ENCODE results near the gene ATXN1.
A peak's percentile ranks its signal among the peaks of the same experiment; 100 is the strongest.

The ATXN1 gene

GRCh38 chr6:16756660-16757255 lies 4.5 kb downstream of the ATXN1 start:
- TF ChIP-seq CTCF (IDR thresholded peaks at IDR 0.05; ENCODE audit: control insufficient read depth, insufficient read depth, low read depth, low read length, missing control alignments) = no peak
- no peak for DNase-seq (ENCODE audit: low read depth)
- H3K4me3 ChIP-seq (ENCODE audit: control insufficient read depth, low read depth, low read length) = no peak overlapping the region

GRCh38 chr6:16755544-16755943 lies 5.7 kb downstream of the ATXN1 start:
- no peak for TF ChIP-seq CTCF (IDR thresholded peaks at IDR 0.05; ENCODE audit: control insufficient read depth, insufficient read depth, low read depth, low read length, missing control alignments)
- DNase-seq (ENCODE audit: low read depth) = no peak
- no peak overlapping the region for H3K4me3 ChIP-seq (ENCODE audit: control insufficient read depth, low read depth, low read length)

- DNase-seq (ENCODE audit: low read depth) = no peak
- H3K4me3 ChIP-seq (ENCODE audit: control insufficient read depth, low read depth, low read length) = no peak overlapping the region
- no peak for TF ChIP-seq CTCF (IDR thresholded peaks at IDR 0.05; ENCODE audit: control insufficient read depth, insufficient read depth, low read depth, low read length, missing control alignments)
These were observed 6.4 kb downstream of the ATXN1 start for GRCh38 chr6:16754876-16755275.

- no peak overlapping the region for H3K4me3 ChIP-seq (ENCODE audit: control insufficient read depth, low read depth, low read length)
- no peak for TF ChIP-seq CTCF (IDR thresholded peaks at IDR 0.05; ENCODE audit: control insufficient read depth, insufficient read depth, low read depth, low read length, missing control alignments)
- DNase-seq (ENCODE audit: low read depth) = no peak
These were observed 7.0 kb downstream of the ATXN1 start for GRCh38 chr6:16754274-16754673.

- no peak for TF ChIP-seq CTCF (IDR thresholded peaks at IDR 0.05; ENCODE audit: control insufficient read depth, insufficient read depth, low read depth, low read length, missing control alignments)
- no peak for DNase-seq (ENCODE audit: low read depth)
- H3K4me3 ChIP-seq (ENCODE audit: control insufficient read depth, low read depth, low read length) = no peak overlapping the region
These were observed 7.9 kb downstream of the ATXN1 start for GRCh38 chr6:16753341-16753740.

GRCh38 chr6:16752206-16752866 lies 8.9 kb downstream of the ATXN1 start:
- TF ChIP-seq CTCF (IDR thresholded peaks at IDR 0.05; ENCODE audit: control insufficient read depth, insufficient read depth, low read depth, low read length, missing control alignments) = no peak
- DNase-seq (ENCODE audit: low read depth) = peak; percentile 83
- no peak overlapping the region for H3K4me3 ChIP-seq (ENCODE audit: control insufficient read depth, low read depth, low read length)

Data from AG09309 (cell line).